Hematopoietic multipotent progenitor cell treated with erythropoietin and hydrocortisone succinate and interleukin-3 and kit ligand, for 15 days (in vitro differentiated cells): ENCODE data around the gene CHST15.

Experiments
- DNase-seq: peaks from one replicate; pipeline ENCODE4 v3.0.0-alpha.2; 2015; ENCODE audit warnings: low spot score

The CHST15 gene

GRCh38 chr10:124092860-124093773 is at the start of gene CHST15:
CHST15 (minus strand) TSS chr10:124093598; CDS start chr10:124046212, 47,386 bp downstream.
- DNase-seq = no peak

- DNase-seq = no peak
These were observed 49.6 kb upstream of the CHST15 start for GRCh38 chr10:124142960-124143359.

GRCh38 chr10:124142006-124142739 is 48.8 kb upstream of the CHST15 start:
- DNase-seq = no peak

GRCh38 chr10:124138883-124139348 is 45.5 kb upstream of the CHST15 start:
- no peak for DNase-seq

GRCh38 chr10:124138195-124138882 is 44.9 kb upstream of the CHST15 start:
- DNase-seq = no peak

GRCh38 chr10:124134251-124134893 is 41.0 kb upstream of the CHST15 start:
- no peak for DNase-seq

GRCh38 chr10:124132876-124133275 is 39.5 kb upstream of the CHST15 start:
- DNase-seq = no peak

GRCh38 chr10:124132306-124132705 is 38.9 kb upstream of the CHST15 start:
- no peak for DNase-seq

- no peak for DNase-seq
These were observed 37.8 kb upstream of the CHST15 start for GRCh38 chr10:124131172-124131571.

- no peak for DNase-seq
These were observed 37.0 kb upstream of the CHST15 start for GRCh38 chr10:124130198-124130900.

- no peak for DNase-seq
These were observed 36.1 kb upstream of the CHST15 start for GRCh38 chr10:124129471-124129870.

GRCh38 chr10:124128811-124129145 is 35.4 kb upstream of the CHST15 start:
- DNase-seq = no peak

- no peak for DNase-seq
These were observed 34.8 kb upstream of the CHST15 start for GRCh38 chr10:124127965-124128810.

- no peak for DNase-seq
These were observed 34.2 kb upstream of the CHST15 start for GRCh38 chr10:124127563-124127962.

- no peak for DNase-seq
These were observed 33.6 kb upstream of the CHST15 start for GRCh38 chr10:124126983-124127385.

- no peak for DNase-seq
These were observed 33.0 kb upstream of the CHST15 start for GRCh38 chr10:124126145-124126982.

GRCh38 chr10:124125305-124126116 is 32.1 kb upstream of the CHST15 start:
- no peak for DNase-seq

GRCh38 chr10:124124769-124125161 is 31.4 kb upstream of the CHST15 start:
- DNase-seq = no peak
